ENCODE measurements around the gene TRPM4. TPM values are rescaled to one million over a fixed set of nuclear protein-coding genes. Genes with fewer than 3 reads are reported as not detected.
A peak's percentile ranks its signal among the peaks of the same experiment; 100 is the strongest.
"Not testable (repeated sequence)": the region's sequence is repeated elsewhere in the genome, so short reads cannot be mapped to it uniquely, and the experiment has no call there.

The TRPM4 gene
- total RNA-seq, 2 donors from 2014 or later = 20.6 to 22.8 TPM

DNA sequence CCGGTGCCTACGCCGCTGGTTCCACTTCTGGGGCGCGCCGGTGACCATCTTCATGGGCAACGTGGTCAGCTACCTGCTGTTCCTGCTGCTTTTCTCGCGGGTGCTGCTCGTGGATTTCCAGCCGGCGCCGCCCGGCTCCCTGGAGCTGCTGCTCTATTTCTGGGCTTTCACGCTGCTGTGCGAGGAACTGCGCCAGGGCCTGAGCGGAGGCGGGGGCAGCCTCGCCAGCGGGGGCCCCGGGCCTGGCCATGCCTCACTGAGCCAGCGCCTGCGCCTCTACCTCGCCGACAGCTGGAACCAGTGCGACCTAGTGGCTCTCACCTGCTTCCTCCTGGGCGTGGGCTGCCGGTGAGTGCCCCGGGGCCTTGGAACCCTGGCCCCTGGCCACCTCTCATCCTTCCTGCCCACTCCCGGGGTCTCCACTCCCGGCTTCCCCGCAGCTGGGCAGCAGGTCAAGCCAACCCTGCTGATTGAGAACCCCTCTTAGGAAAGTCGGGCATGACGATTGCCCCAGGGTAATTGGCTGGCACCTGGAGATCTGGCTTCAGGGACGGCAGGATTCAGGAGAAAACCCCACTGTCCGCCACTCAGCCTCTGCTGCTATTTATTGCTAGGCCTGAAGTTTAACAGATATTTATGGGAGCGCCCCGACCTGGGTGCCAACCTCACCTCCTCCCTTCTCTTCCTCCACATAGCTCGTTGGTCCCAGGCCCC, 39.1 kb downstream of the TRPM4 start:
- Histone ChIP-seq H3K27me3 (no peaks in the 10 kb centered on the region), H3K36me3 (peaks cover 38% of the 10 kb centered on the region), H3K27ac (peak overlapping the region; percentile 33 to 63), H3K4me1 (no peaks in the 10 kb centered on the region), H3K9me3 (no peaks in the 10 kb centered on the region), H3K4me3 (no peak overlapping the region)
- TF ChIP-seq, protein P1, sequence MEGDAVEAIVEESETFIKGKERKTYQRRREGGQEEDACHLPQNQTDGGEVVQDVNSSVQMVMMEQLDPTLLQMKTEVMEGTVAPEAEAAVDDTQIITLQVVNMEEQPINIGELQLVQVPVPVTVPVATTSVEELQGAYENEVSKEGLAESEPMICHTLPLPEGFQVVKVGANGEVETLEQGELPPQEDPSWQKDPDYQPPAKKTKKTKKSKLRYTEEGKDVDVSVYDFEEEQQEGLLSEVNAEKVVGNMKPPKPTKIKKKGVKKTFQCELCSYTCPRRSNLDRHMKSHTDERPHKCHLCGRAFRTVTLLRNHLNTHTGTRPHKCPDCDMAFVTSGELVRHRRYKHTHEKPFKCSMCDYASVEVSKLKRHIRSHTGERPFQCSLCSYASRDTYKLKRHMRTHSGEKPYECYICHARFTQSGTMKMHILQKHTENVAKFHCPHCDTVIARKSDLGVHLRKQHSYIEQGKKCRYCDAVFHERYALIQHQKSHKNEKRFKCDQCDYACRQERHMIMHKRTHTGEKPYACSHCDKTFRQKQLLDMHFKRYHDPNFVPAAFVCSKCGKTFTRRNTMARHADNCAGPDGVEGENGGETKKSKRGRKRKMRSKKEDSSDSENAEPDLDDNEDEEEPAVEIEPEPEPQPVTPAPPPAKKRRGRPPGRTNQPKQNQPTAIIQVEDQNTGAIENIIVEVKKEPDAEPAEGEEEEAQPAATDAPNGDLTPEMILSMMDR (IDR thresholded peaks at IDR 0.05) = no peak
- DNase-seq (ENCODE audit: low spot score) = no peak

DNA sequence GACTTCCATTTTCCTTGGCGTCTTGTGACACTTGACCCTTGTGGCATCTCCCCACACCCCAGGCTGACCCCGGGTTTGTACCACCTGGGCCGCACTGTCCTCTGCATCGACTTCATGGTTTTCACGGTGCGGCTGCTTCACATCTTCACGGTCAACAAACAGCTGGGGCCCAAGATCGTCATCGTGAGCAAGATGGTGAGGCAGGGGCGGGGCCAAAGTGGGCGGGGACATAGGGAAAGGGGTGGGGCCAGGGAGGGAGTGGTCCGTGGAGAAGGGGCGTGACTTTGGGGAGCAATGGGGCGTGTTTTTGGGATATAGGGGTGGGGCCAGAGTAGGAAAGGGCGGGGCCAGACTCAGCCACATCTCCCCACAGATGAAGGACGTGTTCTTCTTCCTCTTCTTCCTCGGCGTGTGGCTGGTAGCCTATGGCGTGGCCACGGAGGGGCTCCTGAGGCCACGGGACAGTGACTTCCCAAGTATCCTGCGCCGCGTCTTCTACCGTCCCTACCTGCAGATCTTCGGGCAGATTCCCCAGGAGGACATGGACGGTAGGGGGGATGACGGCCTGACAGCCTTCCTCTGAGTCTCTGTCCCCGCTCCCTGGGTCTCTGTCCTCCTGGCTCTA, 42.8 kb downstream of the TRPM4 start:
- Histone ChIP-seq H3K9me3 (no peaks in the 10 kb centered on the region), H3K27me3 (no peaks in the 10 kb centered on the region), H3K4me1 (no peaks in the 10 kb centered on the region), H3K27ac (no peak overlapping the region), H3K36me3 (peaks cover 50% of the 10 kb centered on the region), H3K4me3 (no peak overlapping the region)
- TF ChIP-seq, protein P1 (IDR thresholded peaks at IDR 0.05) = no peak
- no peak for DNase-seq (ENCODE audit: low spot score)

GRCh38 chr19:49201042-49201441, 43.5 kb downstream of the TRPM4 start:
- peaks cover 56% of the 10 kb centered on the region for H3K36me3 ChIP-seq
- H3K4me3 ChIP-seq = no peak overlapping the region
- DNase-seq (ENCODE audit: low spot score) = no peak
- H3K27ac ChIP-seq = no peak overlapping the region
- no peaks in the 10 kb centered on the region for H3K4me1 ChIP-seq
- no peaks in the 10 kb centered on the region for H3K27me3 ChIP-seq
- TF ChIP-seq, protein P1 (IDR thresholded peaks at IDR 0.05) = no peak
- H3K9me3 ChIP-seq = no peaks in the 10 kb centered on the region

DNA sequence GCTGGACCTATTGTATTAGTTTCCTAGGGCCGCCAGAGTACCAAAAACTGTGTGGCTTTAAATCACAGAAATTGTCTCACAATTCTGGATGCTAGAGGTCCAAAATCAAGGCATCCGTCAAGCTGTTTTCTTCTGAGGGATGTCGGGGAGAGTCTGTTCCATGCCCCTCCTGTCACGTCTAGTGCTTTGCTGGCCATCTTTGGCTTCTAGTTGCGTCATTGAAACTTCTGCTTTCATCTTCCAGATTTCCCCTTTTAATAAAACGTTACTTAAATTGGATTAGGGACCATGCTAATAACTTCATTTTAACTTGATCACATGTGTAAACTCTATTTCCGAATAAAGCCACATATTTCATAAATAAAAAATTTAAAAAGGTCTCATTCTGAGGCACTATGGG, 47.5 kb downstream of the TRPM4 start:
- Histone ChIP-seq H3K36me3 (peaks cover 70% of the 10 kb centered on the region), H3K27me3 (no peaks in the 10 kb centered on the region)
- no peak for DNase-seq (ENCODE audit: low spot score)

GRCh38 chr19:49209502-49209901, 51.9 kb downstream of the TRPM4 start:
- DNase-seq (ENCODE audit: low spot score); H3K27ac ChIP-seq; H3K9me3 ChIP-seq; H3K4me1 ChIP-seq; H3K27me3 ChIP-seq; H3K4me3 ChIP-seq: not testable (repeated sequence)
- peaks cover 50% of the 10 kb centered on the region for H3K36me3 ChIP-seq

More for the DNA sequence above, 47.5 kb downstream of the TRPM4 start:
- no peak overlapping the region for H3K27ac ChIP-seq
- peaks cover 0 to 8% of the 10 kb centered on the region in 2 donors for H3K4me1 ChIP-seq
- H3K4me3 ChIP-seq = no peak overlapping the region
- H3K9me3 ChIP-seq = no peaks in the 10 kb centered on the region
- TF ChIP-seq, protein P1 (IDR thresholded peaks at IDR 0.05) = no peak

- Histone ChIP-seq H3K4me3 (no peak overlapping the region), H3K36me3 (peaks cover 50% of the 10 kb centered on the region), H3K4me1 (peaks cover 0 to 8% of the 10 kb centered on the region in 2 donors), H3K27ac (no peak overlapping the region), H3K27me3 (no peaks in the 10 kb centered on the region), H3K9me3 (no peaks in the 10 kb centered on the region)
- DNase-seq (ENCODE audit: low spot score) = no peak
- TF ChIP-seq, protein P1 (IDR thresholded peaks at IDR 0.05) = no peak
Measured at GRCh38 chr19:49210108-49210900, 52.7 kb downstream of the TRPM4 start.

Data from right atrium auricular region (tissue), 2 donors.